Memory B cell (primary cell): ENCODE results near the gene SGTA.

Experiments
- ATAC-seq: fragments of 150-1000 bp; cut with Tn5 transposase; 2 replicates; pipeline ENCODE4 v1.10.0; 2021; ENCODE audit warnings: low read depth, mild to moderate bottlenecking, moderate library complexity
- DNase-seq, 2 donors: peaks; one replicate each; pipeline ENCODE4 v3.0.0; 2022; ENCODE audit warnings: low spot score in 2 of 2
- H3K27ac Mint-ChIP-seq: one replicate; pipeline ENCODE4 v1.8.0; 2022; ENCODE audit warnings: mild to moderate bottlenecking, moderate library complexity, mixed read lengths
- H3K27me3 Mint-ChIP-seq: one replicate; pipeline ENCODE4 v1.8.0; 2022; ENCODE audit warnings: mixed read lengths
- H3K36me3 Mint-ChIP-seq: one replicate; pipeline ENCODE4 v1.8.0; 2022; ENCODE audit warnings: mild to moderate bottlenecking, mixed read lengths
- H3K4me1 Mint-ChIP-seq: one replicate; pipeline ENCODE4 v1.8.0; 2022; ENCODE audit warnings: mixed read lengths
- H3K4me3 Mint-ChIP-seq: one replicate; pipeline ENCODE4 v1.8.0; 2022; ENCODE audit warnings: mild to moderate bottlenecking, moderate library complexity, mixed read lengths
- H3K9me3 Mint-ChIP-seq: one replicate; pipeline ENCODE4 v1.8.0; 2022; ENCODE audit warnings: mixed read lengths

The SGTA gene

DNA sequence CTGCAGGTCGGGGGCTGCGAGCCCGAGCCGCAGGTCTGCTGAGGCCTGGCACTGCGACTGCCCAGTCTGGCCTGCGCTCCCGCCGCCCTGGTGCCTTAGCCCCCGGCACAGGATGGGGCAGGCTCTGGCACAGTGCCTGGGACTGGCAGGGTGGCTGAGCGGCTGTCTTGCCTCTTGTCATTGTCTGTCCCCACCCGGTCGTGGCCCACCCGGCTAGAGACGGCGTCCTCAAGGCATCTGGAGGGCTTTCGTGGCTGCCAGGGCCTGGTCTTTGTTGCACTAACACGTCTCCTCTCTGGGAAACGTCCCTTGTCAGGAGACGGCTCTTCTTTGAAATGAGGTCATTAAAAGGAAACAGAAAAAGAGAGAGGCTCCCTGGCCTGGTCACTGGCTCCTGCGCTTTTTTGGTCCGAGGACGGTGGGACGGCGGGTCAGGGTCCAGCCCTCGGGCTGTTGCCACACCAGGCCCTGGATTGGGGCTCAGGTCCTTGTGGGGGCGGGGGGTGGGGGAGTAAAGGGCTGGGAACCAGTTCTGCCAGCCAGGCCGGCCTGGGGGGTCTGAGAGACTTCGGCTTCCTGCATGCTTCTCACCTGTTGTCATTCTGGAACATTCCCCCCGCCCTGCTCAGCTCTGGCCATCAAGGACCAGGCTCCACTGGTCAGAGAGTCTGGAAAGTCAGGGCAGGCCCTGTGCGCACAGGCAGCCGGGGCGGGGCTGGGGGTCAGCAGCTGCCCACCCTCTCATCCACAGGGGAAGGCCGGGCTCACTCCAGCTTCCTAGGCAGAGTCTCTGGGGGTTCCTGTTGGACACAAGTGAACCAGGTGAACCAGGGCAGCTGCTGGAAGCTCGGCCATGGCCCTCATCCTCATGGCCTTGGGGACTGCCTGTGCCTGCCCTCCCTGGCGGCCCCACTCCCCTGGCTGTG is 30.4 kb upstream of the SGTA start:
- Mint-ChIP-seq H3K27ac (no peak overlapping the region), H3K27me3 (no peaks in the 10 kb centered on the region), H3K36me3 (peaks cover 4% of the 10 kb centered on the region), H3K9me3 (no peaks in the 10 kb centered on the region), H3K4me3 (no peak overlapping the region), H3K4me1 (peaks cover 4% of the 10 kb centered on the region)
- no peak for ATAC-seq
- no peak for DNase-seq

DNA sequence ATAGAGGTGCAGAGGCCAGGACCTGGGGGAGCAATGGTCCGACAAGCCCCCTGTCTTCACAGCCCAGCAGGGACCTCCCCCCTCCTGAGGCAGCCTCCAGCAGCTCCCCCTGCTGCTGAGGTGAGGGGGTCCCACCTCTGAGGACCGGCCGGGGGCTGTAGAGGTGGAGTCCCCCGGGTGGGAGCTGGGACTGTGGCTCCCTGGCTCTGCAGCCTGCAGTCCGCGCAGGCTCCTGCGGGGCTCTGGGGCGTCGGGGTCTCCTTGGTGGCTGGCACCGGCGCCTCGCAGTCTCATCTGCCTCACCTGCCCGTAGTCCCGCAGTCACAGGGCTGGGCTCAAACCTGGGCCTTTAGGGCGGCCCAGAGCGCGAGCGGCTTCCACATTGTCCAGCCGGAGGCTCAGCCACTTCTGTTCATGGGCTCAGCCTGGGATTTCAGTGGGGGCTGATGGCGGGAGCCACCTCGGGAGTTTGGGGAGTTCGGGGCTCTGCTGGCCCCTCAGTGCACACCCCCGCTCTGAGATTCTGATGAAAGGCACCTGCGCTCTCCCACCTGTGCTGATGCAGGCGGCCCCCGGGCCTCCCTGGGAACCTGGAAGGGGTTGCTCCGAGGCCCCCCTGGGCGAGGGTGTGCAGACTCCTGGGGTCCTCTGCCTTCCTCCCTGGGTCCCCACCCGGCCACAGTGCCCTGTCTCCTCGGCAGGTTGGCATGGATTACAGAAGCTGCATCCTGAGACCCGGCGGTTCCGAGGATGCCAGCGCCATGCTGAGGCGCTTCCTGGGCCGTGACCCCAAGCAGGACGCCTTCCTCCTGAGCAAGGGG is 29.6 kb upstream of the SGTA start:
- H3K9me3 Mint-ChIP-seq, result no peaks in the 10 kb centered on the region
- H3K27ac Mint-ChIP-seq, result no peak overlapping the region
- H3K27me3 Mint-ChIP-seq, result no peaks in the 10 kb centered on the region
- no peak overlapping the region for H3K4me3 Mint-ChIP-seq
- DNase-seq (no peak), ATAC-seq (no peak)
- H3K4me1 Mint-ChIP-seq, result peaks cover 2% of the 10 kb centered on the region
- peaks cover 4% of the 10 kb centered on the region for H3K36me3 Mint-ChIP-seq

DNA sequence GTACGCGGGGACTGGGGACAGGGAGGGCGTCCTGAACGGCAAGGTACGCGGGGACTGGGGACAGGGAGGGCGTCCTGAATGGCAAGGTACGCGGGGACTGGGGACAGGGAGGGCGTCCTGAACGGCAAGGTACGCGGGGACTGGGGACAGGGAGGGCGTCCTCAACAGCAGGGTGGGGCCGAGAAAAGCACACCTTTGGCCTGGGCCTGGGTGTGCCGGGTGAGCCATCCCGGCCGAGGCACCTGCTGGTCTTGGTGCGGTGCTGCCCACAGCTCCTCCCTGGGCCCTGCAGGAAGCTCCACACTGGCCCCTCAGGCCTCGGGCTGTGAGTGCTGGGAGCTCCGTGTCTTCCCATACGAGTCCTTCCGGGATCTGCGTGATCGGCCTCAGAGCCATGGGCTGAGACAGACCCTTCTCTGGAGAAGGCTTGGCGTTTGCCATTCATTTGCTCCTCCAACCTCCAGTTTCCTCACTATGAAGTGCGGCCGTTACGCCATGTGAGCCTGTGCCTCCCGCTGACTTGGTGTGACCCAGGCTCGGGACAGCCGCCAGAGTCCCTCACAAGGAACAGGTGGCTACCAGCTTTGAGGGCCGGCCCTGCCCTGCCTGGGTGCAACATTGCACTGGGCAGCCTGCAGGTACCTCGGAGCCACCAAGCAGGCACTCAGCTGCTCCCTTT is 28.8 kb upstream of the SGTA start:
- Mint-ChIP-seq H3K4me1 (no peaks in the 10 kb centered on the region), H3K9me3 (no peaks in the 10 kb centered on the region), H3K27me3 (no peaks in the 10 kb centered on the region), H3K36me3 (peaks cover 4% of the 10 kb centered on the region), H3K27ac (no peak overlapping the region), H3K4me3 (no peak overlapping the region)
- no peak for DNase-seq
- ATAC-seq, result no peak

DNA sequence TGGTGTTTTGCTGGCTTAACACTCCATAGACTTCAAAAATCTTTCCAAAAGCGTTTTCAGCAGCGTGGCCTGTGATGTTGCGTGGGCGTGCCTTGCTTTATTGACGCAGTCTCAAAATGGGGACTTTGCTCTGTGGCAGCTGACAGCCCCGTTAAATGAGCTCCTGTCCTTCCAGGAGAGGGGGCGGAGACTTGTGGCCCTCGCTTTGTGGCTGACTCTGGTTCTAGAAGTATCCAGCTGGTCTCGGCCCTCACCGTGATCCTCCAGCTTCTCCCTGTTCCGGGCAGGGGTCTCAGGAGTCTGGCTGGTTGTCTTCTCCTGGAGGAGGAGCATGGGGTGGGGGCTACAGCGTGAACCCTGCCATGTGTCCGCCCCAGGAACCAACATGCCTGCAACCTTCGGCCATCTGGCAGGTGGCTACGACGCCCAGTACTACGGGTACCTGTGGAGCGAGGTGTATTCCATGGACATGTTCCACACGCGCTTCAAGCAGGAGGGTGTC is 28.2 kb upstream of the SGTA start:
- Mint-ChIP-seq H3K27me3 (no peaks in the 10 kb centered on the region), H3K36me3 (peaks cover 4% of the 10 kb centered on the region), H3K27ac (no peak overlapping the region), H3K4me1 (no peaks in the 10 kb centered on the region), H3K4me3 (no peak overlapping the region), H3K9me3 (no peaks in the 10 kb centered on the region)
- no peak for DNase-seq
- ATAC-seq, result no peak

DNA sequence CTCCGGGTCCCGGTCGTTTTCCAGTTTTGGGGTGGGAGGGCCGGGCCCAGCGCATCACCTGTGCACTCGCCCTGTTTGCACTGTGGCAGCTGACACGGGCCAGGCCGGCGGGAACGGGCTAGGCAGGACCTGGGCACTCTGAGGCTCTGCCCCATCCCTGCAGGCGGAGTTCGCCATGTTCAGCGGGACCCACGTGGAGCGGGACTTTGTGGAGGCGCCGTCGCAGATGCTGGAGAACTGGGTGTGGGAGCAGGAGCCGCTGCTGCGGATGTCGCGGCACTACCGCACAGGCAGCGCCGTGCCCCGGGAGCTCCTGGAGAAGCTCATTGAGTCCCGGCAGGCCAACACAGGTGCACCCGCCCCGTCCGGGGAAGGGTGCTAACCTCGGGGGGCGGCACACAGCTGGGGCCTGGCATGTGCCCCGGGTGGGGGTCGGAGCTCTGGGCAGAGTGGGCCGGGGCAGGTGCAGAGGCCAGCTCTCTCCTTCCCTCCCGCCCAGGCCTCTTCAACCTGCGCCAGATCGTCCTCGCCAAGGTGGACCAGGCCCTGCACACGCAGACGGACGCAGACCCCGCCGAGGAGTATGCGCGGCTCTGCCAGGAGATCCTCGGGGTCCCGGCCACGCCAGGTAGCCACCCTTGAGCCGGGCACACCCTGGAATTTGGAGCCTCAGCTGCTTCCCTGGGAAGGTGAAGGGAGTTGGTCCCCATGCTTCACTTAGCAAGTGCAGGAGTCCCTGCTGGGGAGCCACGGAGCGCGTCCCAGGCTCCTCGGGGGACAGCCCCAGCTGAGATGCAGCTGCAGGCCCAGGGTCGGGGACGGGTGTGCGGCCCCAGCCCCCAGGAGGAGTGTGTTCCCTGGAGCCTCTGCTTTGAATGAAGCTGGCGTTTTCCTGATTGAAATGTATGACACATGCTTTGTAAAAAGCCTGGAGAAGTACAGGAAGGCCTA is 27.3 kb upstream of the SGTA start:
- DNase-seq (no peak), ATAC-seq (no peak)
- Mint-ChIP-seq H3K27me3 (no peaks in the 10 kb centered on the region), H3K36me3 (peaks cover 6% of the 10 kb centered on the region), H3K4me3 (no peak overlapping the region), H3K9me3 (no peaks in the 10 kb centered on the region), H3K4me1 (no peaks in the 10 kb centered on the region), H3K27ac (no peak overlapping the region)

DNA sequence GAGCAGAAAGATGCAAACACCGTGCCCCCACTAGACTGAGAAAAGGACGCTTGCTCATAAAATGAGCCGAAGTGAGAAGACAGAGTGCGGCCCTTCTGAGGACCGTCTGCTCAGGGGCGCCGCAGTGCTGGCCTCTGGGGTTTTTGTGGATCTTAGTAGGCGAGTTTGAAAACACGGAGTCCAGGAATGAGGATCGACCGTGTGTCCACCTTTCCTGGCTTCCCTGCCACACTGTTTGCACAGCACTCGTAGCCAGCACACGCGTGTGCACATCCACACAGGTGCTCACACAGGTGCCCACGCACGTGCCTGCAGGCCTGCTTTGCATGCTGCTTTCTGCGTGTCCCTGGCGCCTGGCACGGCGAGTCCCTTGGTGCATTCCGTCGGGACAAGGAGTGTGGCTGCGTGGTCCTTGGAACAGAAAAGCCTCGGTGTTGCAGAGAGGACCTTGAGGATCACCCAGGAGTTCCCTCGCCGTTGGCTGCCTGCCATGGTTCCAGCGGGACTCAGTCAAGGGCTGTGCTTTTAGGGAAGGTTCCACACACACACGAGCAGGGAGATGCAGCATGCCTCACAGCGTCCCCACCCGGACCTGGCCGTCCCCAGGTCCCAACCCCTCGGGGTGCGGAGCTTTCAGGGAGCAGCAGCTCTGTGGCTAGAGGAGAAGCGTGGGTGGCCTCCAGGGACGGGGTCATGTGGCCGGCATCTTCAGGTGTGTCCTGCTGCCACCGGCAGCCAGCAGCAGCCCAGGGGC is 26.5 kb upstream of the SGTA start:
- Mint-ChIP-seq H3K9me3 (no peaks in the 10 kb centered on the region), H3K4me3 (no peak overlapping the region), H3K4me1 (no peaks in the 10 kb centered on the region), H3K27me3 (no peaks in the 10 kb centered on the region), H3K36me3 (peaks cover 8% of the 10 kb centered on the region), H3K27ac (no peak overlapping the region)
- DNase-seq, result no peak
- no peak for ATAC-seq

DNA sequence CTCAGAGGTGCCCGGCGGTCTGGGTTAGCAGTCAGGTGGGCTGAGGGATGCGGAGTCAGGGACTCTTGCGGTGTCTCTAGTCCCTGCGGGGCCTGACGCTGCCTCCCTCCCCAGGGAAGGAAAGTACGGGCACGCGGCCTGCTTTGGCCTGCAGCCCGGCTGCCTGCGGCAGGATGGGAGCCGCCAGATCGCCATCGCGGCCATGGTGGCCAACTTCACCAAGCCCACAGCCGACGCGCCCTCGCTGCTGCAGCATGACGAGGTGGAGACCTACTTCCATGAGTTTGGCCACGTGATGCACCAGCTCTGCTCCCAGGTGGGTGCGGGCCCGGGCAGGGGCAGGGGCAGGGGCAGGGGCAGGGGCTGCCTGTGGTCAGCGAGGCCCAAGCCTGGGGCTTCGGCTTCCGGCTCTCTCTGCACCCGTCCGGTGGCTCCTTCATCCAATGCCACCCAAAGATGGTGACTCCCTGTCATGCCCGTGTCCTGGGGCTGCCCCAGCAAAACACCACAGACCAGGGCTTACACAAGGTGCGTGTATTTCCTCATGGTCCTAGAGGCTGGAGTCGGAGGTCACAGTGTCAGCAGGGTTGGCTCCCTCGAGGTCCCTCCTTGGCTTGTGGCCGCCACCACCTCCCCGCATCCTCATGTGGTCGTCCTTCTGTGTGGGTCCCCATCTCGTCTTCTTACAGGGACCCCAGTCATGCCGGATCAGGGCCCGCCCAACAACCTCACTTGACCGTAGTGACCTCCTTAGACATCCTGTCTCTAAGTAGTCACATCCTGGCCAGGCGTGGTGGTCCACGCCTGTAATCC is 25.3 kb upstream of the SGTA start:
- no peak overlapping the region for H3K27ac Mint-ChIP-seq
- H3K4me3 Mint-ChIP-seq, result no peak overlapping the region
- no peaks in the 10 kb centered on the region for H3K4me1 Mint-ChIP-seq
- no peaks in the 10 kb centered on the region for H3K9me3 Mint-ChIP-seq
- no peak for DNase-seq
- ATAC-seq, result no peak
- no peaks in the 10 kb centered on the region for H3K27me3 Mint-ChIP-seq
- peaks cover 12% of the 10 kb centered on the region for H3K36me3 Mint-ChIP-seq

DNA sequence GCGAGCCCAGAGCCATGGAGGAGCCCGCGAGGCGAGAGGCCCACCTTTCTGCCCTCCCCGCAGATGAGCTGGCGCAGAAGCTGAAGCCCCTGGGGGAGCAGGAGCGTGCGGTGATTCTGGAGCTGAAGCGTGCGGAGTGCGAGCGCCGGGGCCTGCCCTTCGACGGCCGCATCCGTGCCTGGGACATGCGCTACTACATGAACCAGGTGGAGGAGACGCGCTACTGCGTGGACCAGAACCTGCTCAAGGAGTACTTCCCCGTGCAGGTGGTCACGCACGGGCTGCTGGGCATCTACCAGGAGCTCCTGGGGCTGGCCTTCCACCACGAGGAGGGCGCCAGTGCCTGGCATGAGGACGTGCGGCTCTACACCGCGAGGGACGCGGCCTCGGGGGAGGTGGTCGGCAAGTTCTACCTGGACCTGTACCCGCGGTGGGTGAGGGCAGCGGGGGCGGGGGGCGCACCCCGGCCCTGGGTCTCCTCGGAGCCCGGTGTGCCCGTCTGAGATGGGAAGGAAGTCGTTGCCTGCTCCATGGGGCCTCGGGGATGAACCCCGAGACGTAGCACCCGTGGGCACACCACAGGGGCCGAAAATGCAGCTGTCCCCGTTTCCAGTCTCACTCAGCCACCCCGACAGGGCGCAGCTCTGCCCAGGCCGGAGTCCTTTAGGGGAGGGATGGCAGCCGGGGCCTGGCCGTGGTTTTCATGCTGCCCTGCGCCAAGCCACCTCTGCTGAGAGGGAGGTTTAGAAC is 24.5 kb upstream of the SGTA start:
- H3K27me3 Mint-ChIP-seq, result no peaks in the 10 kb centered on the region
- no peak overlapping the region for H3K4me3 Mint-ChIP-seq
- H3K27ac Mint-ChIP-seq, result no peak overlapping the region
- peaks cover 16% of the 10 kb centered on the region for H3K36me3 Mint-ChIP-seq
- DNase-seq (no peak), ATAC-seq (no peak)
- H3K4me1 Mint-ChIP-seq, result peaks cover 2% of the 10 kb centered on the region
- H3K9me3 Mint-ChIP-seq, result no peaks in the 10 kb centered on the region

DNA sequence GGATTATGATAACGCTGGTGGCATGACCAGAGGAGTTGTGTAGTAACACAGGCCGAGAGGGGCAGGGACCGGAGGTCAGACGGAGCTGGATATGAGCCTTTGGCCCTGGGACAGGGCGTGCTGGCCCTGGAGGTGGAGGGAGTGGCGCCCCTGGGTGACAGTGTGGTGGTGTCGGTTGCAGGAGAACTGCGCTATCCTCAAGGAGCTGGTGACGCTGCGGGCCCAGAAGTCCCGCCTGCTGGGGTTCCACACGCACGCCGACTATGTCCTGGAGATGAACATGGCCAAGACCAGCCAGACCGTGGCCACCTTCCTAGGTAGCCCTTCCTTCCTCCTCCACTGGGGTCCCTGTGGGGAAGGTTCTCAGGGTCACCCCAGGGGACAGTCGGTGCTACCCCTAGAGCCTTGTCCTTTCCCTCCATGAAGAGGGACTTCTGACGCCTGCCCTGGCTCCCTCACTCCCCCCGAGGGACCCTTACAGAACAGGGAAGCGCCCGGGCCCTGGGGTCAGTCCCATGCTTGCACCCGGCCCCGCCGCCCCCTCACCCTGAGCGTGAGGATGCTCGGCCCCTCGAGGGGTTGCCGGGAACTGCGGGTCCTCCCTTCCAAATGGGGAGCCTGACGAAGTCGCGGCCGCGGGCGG is 23.8 kb upstream of the SGTA start:
- H3K27me3 Mint-ChIP-seq, result no peaks in the 10 kb centered on the region
- H3K36me3 Mint-ChIP-seq, result peaks cover 20% of the 10 kb centered on the region
- H3K27ac Mint-ChIP-seq, result no peak overlapping the region
- peaks cover 5% of the 10 kb centered on the region for H3K4me1 Mint-ChIP-seq
- ATAC-seq (no peak), DNase-seq (no peak)
- H3K9me3 Mint-ChIP-seq, result no peaks in the 10 kb centered on the region
- H3K4me3 Mint-ChIP-seq, result no peak overlapping the region

DNA sequence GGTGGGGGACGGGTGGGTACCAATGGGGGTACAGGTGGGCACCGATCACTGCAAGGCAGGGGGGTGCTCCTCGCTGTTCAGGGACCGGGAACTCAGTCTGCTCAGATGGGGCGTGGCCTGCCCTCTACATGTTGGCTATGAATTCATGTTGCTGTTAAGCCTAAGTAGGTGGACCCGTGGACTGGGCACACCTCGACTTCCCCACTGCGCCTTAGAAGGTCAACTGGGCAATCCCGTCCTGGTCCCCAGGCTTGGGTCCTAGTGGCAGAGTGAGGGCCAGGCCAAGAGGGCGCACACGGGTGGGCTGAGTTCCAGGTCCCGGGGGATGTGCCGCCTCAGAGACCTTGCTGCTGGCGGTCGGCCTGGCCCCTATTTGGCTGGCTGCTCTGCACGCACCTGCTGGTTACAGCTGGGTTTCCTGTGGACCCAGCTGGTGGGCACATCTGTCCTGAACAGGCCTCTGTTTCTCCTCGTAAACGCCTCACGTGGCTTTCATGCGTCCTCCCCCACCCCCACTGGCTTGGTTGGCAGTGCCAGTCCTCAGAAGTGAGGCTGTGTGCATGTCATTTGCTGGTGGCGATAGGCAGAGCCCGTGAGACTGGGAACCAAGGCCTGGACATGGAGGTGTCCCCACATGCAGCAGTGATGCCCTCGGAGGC is 23.0 kb upstream of the SGTA start:
- DNase-seq (no peak), ATAC-seq (no peak)
- Mint-ChIP-seq H3K9me3 (no peaks in the 10 kb centered on the region), H3K27me3 (no peaks in the 10 kb centered on the region), H3K4me3 (no peak overlapping the region), H3K36me3 (peaks cover 22% of the 10 kb centered on the region), H3K27ac (no peak overlapping the region), H3K4me1 (peaks cover 7% of the 10 kb centered on the region)
